DMS 273 (cell line): ENCODE data around the gene PADI1.

ENCODE experiments used
- DNase-seq: peaks from one replicate; lab custom pipeline; 2025; ENCODE audit not compliant: unreplicated experiment; lab: John Stamatoyannopoulos, UW

The PADI1 gene

DNA sequence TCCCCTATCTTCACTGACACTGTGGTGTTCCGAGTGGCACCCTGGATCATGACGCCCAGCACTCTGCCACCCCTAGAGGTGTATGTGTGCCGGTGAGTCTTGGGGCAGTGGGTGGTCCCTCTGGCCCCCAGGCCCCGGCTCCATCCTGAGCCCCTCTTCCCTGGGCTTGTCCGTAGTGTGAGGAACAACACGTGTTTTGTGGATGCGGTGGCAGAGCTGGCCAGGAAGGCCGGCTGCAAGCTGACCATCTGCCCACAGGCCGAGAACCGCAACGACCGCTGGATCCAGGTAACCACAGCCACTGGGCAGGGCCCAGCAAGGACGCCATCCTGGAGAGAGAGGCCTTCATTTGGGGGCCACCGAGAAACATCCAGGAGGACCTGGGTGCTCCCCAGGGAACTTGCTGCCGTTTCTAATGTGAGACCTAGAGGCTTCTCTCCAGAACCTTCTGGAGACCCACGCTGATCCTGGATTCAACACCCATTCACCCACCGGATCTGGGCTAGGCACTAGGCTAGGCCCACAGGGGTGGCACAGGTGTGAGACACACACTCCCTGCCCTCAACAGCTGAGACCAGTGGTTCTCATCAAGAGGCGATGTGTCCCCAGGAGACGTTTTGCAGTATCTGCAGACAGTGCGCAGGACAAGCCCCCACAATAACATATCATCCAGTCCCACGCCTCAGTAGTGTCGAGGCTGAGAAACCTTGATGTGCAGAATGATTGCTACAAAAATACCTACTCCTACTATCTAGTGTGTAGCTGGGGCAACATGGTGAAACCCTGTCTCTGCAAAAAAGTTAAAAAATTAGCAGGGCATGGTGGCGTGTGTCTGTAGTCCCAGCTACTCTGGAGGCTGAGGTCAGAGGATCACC lies 66.2 kb downstream of the PADI1 start:
- no peak for DNase-seq

DNA sequence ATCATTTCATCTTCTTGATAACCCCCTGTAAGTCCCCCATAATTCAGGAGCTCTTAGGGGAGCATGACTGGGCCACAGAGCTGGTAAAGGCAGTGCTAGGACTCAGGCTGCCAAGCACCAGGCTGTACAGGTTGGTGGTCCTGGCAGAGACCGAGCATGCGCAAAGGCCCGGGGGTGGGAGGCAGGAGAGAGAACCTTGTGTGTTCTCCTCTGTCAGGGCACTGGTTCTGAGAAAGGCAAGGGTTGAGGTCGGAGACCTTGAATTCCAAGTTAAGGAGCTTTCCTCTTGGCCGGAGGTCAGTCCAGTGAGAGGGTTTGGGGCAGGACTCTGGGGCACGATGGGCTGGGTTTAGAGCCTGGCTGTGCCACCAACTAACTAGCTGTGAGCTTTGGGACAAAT lies 67.1 kb downstream of the PADI1 start:
- DNase-seq = no peak

DNA sequence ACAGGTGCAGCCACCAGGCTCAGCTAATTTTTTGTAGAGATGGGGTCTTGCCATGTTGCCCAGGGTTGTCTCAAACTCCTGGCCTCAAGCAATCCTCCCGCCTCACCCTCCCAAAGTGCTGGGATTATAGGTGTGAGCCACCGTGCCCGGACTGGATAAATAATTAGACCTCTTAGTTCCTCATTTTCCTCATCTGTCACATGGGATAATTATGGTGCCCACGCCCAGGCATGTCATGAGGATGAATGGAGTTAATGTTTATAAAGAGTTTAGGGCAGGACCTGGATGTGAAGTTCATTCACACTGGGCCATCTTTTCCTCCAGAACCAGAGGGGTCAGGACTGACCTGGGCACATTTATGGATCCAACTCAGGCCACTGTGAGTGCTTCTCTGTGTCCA lies 67.7 kb downstream of the PADI1 start:
- no peak for DNase-seq

DNA sequence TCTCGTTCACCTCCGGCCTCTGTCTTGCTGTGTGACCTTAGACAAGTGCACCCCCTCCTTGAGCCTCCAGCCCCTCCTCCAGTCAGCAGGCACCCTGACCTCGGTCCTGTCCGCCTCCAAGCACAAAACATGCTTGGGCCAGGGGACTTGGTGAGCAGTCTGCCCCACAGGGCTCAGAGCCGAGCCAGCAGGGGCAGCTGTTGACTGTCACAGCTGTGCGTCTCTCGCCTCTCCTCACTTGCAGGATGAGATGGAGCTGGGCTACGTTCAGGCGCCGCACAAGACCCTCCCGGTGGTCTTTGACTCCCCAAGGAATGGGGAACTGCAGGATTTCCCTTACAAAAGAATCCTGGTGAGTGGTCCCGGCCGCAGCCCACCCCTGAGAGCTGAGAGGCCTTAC lies 68.2 kb downstream of the PADI1 start:
- no peak for DNase-seq

DNA sequence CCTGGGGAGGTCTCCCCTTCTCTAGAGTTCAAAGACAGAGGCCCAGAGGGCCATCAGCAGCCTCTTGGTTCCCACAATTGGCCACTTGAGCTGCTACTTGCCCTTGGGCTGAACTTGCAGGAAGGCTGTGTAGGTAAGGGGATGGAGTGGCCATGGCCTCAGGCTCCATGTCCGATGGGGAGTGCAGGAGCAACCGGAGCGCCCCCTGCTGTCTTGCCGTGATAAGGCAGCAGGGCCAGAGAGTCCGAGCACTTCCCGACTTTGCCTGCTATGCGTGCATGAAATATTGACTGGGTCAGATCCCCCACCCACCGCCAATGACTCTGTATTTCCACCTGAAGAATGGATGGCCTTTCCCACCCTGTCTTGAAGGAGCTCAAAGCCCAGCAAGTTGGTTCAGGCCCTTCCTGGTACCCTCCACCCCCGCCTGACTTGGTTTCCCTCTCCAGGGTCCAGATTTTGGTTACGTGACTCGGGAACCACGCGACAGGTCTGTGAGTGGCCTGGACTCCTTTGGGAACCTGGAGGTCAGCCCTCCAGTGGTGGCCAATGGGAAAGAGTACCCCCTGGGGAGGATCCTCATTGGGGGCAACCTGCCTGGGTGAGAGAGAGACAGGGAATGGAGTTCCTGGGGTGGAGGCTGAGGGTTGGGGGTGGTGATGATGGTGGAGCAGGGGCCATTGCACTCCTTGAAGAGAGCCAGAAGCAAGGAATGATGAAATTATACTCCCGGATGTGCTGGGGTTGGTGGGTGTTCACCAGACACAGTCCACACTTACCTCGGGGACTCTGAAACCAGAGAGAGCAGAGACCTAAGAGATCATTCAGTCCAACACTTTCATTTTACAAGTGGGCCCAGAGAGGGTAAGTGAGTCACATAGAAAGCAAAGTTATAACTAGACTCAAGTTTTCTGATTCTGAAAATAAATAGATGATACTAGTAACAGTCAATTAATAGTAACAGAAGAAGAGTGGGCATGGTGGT lies 69.5 kb downstream of the PADI1 start:
- DNase-seq = peak; percentile 73

DNA sequence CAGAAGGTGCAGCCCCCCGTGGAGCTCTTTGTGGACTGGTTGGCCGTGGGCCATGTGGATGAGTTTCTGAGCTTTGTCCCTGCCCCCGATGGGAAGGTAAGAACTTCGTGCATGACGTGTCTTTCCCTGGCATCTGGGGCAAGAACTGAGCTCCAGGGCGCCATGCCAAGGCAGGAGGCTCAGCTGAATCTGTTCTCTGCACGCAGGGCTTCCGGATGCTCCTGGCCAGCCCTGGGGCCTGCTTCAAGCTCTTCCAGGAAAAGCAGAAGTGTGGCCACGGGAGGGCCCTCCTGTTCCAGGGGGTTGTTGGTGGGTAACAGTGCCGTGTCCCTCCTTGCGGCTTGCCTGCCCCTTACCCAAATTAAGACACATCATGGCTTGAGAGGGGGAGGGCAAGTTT lies 71.6 kb downstream of the PADI1 start:
- DNase-seq = peak; percentile 87

DNA sequence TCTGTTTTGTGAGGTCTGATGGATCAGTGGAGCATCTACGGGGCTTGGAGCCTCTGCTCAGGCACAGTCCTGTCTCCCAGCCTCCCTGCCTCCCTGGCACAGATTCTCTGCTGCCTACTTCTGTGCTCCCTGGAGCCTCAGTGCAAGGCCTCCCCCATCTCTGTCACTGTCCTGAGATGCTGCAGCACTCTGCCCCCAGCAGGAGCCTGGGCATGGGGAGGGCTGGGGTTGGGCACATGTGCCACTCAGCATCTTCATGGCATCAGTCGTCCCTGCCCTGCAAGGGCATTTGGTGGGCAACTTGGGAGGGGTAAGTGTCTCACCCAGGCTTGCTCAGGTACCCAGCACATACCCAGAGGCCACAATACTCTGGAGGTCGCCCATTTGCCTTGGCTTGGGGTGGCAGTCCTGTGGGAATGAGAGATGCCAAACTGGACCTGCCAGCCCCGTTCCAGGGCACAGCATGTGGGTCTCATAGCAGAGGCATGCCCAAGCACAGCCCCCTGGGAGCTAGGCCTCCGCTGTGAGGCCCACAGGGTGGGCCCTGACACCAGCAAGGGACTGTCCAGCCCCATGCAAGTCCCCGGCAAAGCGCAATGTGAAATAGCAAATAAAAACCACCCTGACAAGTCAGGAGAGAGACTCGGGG lies 72.7 kb downstream of the PADI1 start:
- no peak for DNase-seq

DNA sequence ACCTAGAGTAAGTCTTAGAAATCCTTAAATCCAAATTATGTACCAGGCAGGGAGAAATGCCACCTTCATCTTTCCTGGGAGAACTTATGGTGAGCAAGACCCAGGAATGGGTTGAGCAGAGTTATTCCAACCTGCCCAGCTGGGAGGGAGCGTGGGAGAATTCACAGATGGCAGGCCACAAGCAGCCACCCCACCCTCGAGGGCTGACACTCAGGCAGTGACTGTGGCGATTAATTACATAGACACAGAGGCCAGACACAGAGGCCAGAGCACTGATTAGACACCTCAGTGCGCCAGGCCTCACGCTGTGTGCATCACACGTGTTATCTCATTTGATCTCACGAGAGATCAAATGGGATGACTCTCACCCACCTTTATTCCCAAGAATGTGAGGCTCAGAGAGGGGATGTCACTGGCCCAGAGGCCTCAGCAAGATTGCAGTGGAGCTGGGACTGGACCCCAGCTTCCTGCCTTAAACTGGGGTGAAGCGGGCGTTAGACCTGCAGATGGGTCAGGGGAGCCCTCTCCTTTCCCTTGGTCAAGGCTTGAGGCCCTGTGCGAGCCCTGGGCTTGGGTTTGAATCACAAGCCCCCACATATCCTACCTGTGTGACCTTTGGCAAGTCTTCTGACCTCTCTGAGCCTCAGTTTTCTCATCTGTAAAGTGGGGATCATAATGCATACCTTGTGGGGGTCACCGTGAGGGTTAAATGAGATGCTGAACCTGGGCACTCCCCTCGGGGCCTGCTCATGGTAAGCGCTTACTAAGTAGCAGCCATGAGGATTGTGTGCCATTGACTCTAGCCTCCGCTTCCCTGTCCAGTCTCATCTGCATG lies 74.3 kb downstream of the PADI1 start:
- peak; percentile 20 for DNase-seq

DNA sequence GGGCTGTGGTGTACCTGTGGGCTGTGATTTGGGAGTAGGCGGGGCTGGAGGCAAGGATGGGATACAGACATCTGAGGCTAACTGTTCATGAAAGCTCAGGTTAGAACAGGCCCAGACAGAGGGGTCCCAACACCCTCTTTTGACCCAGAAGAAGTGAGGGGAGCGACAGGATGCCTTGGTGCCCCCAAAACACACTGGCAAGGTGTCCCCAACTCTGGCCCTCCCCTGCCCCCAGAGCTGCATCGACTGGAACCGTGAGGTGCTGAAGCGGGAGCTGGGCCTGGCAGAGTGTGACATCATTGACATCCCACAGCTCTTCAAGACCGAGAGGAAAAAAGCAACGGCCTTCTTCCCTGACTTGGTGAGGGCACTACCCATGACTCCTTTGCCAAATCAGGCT lies 75.5 kb downstream of the PADI1 start:
- DNase-seq = no peak

DNA sequence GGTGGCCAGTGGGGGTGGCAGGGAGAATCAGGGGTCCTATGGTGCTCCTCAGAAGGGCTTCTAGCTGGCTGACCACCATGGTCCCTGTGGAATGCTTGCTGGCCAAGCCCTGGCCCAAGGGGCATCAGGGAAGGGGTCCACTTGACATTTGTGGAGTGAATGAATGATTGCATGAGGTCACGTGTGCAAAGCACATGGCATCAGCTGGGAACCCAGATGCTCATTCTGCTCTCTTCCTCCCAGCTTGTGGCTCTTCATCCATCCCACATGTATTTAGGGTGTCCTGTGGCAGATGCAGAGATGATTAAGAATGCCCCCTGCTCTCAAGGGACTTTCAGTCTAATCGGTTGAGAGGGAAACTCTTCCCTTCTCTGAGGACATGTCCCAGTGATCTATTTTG lies 76.0 kb downstream of the PADI1 start:
- no peak for DNase-seq

DNA sequence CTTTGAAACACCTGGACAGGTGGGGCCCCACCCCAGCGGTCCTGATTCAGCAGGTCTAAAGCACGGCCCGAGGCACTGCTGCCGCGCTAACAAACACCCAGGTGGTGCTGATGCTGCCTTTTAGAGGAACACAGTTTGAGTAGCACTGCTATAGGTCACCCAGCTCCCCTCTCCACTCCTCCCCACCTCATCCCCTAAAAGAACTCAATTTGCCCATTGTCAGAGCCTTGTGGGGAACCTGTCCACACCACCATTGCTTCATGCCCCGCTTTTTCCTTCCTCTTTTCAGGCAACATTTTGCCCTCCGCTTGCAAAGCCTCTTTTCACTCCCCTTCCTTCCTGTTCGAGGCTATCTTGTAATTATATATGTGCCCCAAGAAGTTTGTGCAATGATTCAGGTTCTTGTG lies 76.8 kb downstream of the PADI1 start:
- DNase-seq = no peak

DNA sequence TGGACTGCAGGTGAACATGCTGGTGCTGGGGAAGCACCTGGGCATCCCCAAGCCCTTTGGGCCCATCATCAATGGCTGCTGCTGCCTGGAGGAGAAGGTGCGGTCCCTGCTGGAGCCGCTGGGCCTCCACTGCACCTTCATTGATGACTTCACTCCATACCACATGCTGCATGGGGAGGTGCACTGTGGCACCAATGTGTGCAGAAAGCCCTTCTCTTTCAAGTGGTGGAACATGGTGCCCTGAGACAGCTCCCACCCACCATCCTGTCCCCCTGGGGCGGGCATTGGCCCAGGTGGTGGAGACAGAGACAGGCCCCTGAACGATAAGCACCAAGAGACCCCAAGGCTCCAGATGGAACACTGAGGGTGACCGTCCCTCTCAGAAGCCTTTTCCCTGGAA lies 77.9 kb downstream of the PADI1 start:
- no peak for DNase-seq

DNA sequence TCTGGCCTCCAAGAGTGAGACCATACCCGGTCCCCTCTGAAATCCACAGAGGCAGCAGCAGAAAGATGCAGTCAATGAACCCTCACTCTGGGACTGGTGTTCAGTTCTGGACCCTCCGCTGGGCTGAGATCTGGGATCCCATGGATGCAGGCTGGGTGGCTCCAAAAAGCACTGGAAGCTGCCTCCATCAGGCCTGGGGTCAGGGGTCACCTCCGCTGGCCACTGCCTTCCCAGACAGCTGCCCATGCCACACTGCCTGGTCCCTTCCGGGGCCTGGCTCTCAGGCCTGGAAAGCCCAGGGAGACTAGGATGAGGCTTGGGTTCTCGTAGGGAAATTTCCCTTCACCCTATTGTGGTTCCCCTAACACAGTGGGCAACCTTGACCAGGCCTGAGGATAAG lies 81.7 kb downstream of the PADI1 start:
- no peak for DNase-seq

DNA sequence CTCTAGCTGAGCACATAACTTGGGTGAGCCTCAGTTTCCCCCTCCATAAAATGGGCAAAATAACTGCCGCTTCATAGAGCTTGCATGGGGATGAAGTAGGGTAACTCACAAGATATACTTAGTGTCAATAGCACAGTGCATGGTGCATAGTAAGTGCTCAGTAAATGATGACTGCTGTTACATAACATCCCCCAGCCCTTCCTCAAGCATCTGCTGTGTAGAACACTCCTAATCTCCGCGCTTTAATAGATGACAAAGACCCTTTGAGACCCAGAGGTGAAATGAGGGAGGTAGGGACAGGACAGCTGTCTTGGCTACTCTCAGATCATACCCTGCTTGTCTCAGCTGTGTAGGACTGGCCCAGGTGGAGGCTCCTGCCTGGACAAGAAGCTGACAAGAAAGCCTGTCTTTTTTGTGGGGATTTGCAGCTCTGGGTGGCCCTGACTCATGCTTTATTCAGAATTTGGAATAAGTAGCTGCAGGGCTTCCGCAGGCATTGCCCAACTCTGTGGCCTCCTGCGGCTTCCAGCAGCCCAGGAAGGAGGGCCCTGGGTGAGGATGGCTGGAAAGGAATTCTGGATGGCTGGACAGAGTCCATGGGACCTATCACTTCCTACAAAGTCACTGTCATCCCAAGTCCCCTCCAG lies 82.3 kb downstream of the PADI1 start:
- DNase-seq = no peak

DNA sequence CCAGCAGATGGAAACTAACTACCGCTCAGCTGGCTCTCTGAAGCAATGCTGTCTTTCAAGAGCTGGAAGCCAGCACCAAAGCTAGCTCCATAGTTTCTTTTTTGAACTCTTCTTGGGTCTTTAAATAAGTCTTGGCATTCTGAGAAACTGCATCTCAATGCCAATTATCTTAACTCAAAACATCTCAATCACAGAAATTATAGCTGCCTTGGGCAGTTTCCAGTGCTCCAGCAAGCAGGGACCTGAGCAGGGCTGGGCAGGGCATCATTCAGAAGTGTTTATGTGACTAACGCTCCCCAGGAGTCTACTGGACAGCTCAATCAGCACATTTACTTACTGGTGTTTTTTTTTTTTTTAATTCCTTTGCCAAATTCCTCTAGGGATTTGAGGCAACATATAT lies 84.8 kb downstream of the PADI1 start:
- no peak for DNase-seq

DNA sequence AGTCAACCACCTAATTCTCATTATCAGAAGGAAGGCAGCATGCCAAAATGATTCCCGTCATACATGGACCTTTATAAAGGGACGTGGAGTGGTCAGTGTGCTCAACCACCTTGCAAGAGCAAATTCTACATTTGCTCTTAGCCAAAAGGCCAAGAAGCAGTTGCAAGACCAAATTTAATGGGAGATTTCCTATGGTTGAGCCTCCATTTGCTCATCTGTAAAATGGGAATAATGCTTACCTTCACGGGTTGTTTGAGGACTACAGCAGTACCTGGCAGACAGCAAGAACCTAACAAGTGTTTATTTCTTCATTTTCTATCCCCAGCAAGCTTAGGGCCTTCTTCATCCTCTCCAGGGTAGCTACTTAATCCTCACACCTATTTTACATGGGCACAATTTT lies 85.6 kb downstream of the PADI1 start:
- no peak for DNase-seq

DNA sequence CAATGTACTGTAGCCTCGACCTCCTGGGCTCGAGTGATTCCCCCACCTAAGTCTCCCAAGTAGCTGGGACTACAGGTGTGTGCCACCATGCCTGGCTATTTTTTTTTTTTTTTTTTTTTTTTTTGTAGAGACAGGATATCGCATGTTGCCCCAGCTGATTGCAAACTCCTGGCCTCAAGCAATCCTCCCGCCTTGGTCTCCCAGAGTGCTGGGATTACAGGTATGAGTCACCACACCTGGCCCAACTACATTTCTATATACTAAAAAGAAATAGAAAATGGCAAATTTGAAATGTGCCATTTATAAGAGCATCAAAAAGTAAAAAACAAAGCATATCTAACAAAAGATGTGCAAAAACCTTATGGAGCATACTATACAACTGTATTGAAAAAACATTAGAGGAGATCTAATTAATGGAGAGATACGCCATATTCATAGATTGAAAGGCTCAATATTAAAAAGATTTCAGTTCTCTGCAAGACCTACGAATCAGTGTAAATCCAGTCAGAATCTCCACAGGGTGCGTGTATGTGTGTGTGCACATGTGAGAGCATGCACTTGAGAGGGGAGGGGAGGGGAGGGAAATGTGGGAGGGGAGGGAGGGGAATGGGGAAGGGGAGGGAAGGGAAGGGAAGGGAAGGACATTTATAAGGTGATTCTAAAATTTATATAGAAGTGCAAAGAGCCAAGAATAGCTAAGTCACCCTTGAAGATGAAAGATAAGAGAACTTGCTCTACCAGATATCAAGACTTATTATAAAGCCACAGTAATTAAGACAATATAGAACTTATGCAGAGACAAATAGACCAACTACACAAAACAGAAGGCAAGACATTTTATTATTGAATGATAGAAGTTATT lies 87.6 kb downstream of the PADI1 start:
- no peak for DNase-seq

DNA sequence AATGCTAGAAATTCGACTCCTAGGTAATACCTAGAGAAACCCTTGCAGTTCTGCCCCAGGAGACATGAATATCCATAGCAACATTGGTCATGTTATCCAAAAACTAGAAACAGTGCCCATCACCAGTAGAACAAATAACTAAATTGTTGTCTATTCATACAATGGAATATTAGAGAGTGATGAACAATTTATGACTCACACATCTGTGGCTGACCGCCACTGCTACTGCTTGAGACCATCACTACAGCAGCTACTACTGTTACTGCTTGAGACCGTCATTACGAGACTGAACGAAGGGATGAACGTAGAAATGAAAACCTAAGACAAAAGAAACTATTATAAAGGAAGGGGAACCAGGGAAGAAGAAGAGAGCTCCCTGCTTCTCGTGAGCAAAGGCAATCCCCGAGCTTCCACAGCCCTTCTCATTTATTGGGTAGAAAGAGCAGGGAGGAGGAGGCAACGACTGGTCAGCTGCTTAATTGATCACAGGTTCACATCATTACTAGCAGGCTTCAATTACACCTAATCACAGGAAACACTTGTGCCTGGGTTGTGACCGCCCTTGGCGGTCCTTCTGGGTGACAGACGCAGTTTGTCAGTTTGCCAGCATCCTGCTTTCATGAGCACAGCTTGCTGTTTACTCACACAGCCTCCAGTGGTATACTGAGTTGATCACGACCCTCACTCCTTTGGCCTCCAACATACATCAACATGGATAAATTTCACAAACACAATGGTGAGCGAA lies 88.9 kb downstream of the PADI1 start:
- no peak for DNase-seq
